DOHH2 (cell line): Measurements from ENCODE around the gene TTC17.

Experiments used
- H3F3A ChIP-seq: fragments of 200-600 bp; sonication (generic), shearing (Covaris generic); 2 replicates; pipeline ENCODE4 v1.6.0; 2016; ENCODE audit warnings: antibody characterized with exemption, mild to moderate bottlenecking; ENCODE audit not compliant: control insufficient read depth, insufficient read depth
- H3K27ac ChIP-seq: fragments of 200-600 bp; sonication (generic); 2 replicates; pipeline ENCODE4 v1.5.1; 2014; ENCODE audit warnings: low read depth, mild to moderate bottlenecking, low read length, moderate library complexity
- H3K27me3 ChIP-seq: fragments of 200-600 bp; sonication (generic); 2 replicates; pipeline ENCODE4 v1.6.1; 2014; ENCODE audit warnings: mild to moderate bottlenecking, low read length, mixed read lengths; ENCODE audit not compliant: control insufficient read depth
- H3K36me3 ChIP-seq: fragments of 200-600 bp; sonication (generic); 2 replicates; pipeline ENCODE4 v1.6.1; 2014; ENCODE audit warnings: mild to moderate bottlenecking, low read length, moderate library complexity, mixed read lengths; ENCODE audit not compliant: control insufficient read depth
- H3K4me1 ChIP-seq: fragments of 200-600 bp; sonication (generic); 2 replicates; pipeline ENCODE4 v1.6.1; 2014; ENCODE audit warnings: mild to moderate bottlenecking, low read length, mixed read lengths; ENCODE audit not compliant: control insufficient read depth
- H3K4me2 ChIP-seq: fragments of 200-600 bp; sonication (generic); 2 replicates; pipeline ENCODE4 v1.6.0; 2014; ENCODE audit warnings: mild to moderate bottlenecking, low read length, moderate library complexity
- H3K4me3 ChIP-seq: fragments of 200-600 bp; sonication (generic); 2 replicates; pipeline ENCODE4 v1.5.1; 2014; ENCODE audit warnings: mild to moderate bottlenecking, low read length, mixed read lengths
- H3K79me2 ChIP-seq: fragments of 200-600 bp; sonication (generic); 2 replicates; pipeline ENCODE4 v1.6.1; 2014; ENCODE audit warnings: mild to moderate bottlenecking, low read length, mixed read lengths; ENCODE audit not compliant: control insufficient read depth
- H3K9me2 ChIP-seq: fragments of 200-600 bp; sonication (generic); replicated peaks from 2 replicates; pipeline ENCODE4 v1.6.1; 2014; ENCODE audit warnings: mild to moderate bottlenecking, low read length, mixed read lengths; ENCODE audit not compliant: control insufficient read depth
- H3K9me3 ChIP-seq: fragments of 200-600 bp; sonication (generic); 2 replicates; pipeline ENCODE4 v1.6.1; 2014; ENCODE audit warnings: antibody characterized with exemption, low read length, mixed read lengths; ENCODE audit not compliant: control insufficient read depth, insufficient read depth
- H4K20me1 ChIP-seq: fragments of 200-600 bp; sonication (generic); 2 replicates; pipeline ENCODE4 v1.6.0; 2014; ENCODE audit warnings: low read depth, mild to moderate bottlenecking, antibody characterized with exemption, low read length, moderate library complexity; ENCODE audit not compliant: control insufficient read depth, insufficient read depth
- EZH2phosphoT487 ChIP-seq: fragments of 200-600 bp; sonication (generic); IDR thresholded peaks from 2 replicates; pipeline ENCODE4 v1.6.1; 2017; ENCODE audit warnings: borderline replicate concordance, mild to moderate bottlenecking, antibody characterized with exemption, low read length, moderate library complexity, mixed read lengths
- TF ChIP-seq, protein P1 (sequence below): fragments of 200-600 bp; sonication (generic); IDR thresholded peaks from one replicate; pipeline ENCODE4 v1.5.1; 2014; ENCODE audit warnings: antibody characterized with exemption, mild to moderate bottlenecking, low read depth, low read length; ENCODE audit not compliant: poor library complexity, severe bottlenecking

TTC17 gene

DNA sequence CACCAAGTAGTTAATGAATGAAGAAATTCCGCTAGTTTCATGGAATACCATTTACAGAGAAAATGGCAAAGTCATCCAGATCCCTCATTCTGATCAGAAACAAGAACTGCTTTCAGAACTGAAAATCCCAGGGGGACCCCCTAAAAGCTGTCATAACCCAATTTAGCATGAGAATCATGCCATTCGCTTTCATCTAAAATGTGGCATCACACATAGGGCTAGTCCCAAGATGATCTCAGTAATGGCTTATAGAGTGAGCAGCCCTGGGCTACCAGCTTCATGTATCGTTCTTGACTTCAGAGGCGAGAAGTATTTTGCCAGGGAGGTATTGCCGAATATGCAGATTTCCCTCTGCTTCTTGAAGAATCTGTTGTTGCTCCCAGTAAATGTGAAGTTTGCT, 134.0 kb downstream of the TTC17 start:
- Histone ChIP-seq H3K79me2 (no peaks in the 10 kb centered on the region), H3K4me3 (no peak overlapping the region), H3K27me3 (no peaks in the 10 kb centered on the region), H3K4me1 (no peaks in the 10 kb centered on the region), H3K27ac (no peak overlapping the region), H3K9me2 (no peaks in the 10 kb centered on the region), H3F3A (no peaks in the 10 kb centered on the region), H3K9me3 (no peaks in the 10 kb centered on the region), H3K4me2 (no peak overlapping the region), H3K36me3 (peaks cover 23% of the 10 kb centered on the region), H4K20me1 (no peaks in the 10 kb centered on the region)
- no peak for TF ChIP-seq EZH2phosphoT487
- TF ChIP-seq, protein P1, sequence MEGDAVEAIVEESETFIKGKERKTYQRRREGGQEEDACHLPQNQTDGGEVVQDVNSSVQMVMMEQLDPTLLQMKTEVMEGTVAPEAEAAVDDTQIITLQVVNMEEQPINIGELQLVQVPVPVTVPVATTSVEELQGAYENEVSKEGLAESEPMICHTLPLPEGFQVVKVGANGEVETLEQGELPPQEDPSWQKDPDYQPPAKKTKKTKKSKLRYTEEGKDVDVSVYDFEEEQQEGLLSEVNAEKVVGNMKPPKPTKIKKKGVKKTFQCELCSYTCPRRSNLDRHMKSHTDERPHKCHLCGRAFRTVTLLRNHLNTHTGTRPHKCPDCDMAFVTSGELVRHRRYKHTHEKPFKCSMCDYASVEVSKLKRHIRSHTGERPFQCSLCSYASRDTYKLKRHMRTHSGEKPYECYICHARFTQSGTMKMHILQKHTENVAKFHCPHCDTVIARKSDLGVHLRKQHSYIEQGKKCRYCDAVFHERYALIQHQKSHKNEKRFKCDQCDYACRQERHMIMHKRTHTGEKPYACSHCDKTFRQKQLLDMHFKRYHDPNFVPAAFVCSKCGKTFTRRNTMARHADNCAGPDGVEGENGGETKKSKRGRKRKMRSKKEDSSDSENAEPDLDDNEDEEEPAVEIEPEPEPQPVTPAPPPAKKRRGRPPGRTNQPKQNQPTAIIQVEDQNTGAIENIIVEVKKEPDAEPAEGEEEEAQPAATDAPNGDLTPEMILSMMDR, result no peak

DNA sequence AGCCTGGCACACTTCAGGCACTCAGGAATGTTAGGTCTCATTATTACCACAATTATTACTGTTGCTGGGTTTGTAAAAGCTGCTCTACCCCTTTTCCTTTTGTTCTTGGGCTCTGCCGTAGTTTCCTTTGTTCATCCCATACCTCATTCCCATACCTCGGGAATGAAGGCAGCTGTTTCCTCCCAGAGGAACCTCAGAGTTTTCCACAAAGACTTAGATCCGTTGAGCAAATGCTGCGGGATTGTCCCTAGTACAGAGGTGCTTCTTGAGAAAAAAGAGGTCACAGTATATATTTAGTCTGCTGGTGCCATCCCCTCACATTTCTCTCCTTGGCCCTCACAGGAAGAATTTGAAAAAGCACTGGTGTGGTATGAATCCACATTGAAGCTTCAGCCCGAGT, 134.7 kb downstream of the TTC17 start:
- no peaks in the 10 kb centered on the region for H3K9me3 ChIP-seq
- TF ChIP-seq EZH2phosphoT487, result no peak
- TF ChIP-seq, protein P1, result no peak
- H3K27ac ChIP-seq, result no peak overlapping the region
- H3K79me2 ChIP-seq, result no peaks in the 10 kb centered on the region
- H3K4me2 ChIP-seq, result no peak overlapping the region
- no peak overlapping the region for H3K4me3 ChIP-seq
- H4K20me1 ChIP-seq, result no peaks in the 10 kb centered on the region
- no peaks in the 10 kb centered on the region for H3F3A ChIP-seq
- no peaks in the 10 kb centered on the region for H3K9me2 ChIP-seq
- no peaks in the 10 kb centered on the region for H3K4me1 ChIP-seq
- H3K36me3 ChIP-seq, result peaks cover 23% of the 10 kb centered on the region
- H3K27me3 ChIP-seq, result no peaks in the 10 kb centered on the region

DNA sequence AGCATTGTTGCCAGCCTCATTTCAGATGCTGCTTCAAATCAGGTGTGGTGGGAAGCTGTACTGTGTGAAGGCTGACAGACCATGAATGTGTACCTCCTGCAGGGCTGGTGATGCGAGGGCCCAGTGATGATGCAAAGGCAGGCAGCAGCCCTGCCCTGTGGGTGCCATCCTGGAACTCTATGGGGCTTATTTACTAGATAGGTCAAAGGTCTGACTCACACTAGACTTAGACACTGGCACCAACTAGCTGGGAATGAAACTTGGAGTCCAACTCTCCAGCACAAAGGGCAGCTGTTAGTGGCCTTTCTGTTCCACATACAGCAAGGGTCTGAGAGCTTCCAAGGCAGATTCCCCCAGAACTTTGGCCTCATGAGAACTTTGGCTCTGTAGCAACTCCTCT, 138.4 kb downstream of the TTC17 start:
- TF ChIP-seq EZH2phosphoT487, result no peak
- TF ChIP-seq, protein P1, result no peak
- H3K4me1 ChIP-seq, result no peaks in the 10 kb centered on the region

DNA sequence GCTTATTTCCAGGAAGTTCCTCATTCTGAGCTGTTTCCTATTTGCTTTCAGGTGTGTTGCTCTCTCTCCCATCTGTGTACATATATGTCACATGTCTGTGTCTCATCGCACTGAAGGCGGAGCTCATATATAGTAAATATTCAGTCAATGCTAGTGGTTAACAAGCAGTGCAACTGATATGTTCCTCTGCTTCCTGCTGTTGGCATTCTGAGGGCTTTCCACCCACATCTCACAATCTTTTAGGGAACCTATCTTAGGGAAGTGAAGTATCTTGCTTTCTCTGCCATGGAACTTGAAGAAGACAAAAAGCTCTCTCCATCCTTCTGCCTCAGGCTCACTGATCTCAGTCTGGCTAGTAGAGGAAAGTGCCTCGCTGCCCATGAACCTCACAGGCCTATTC, 139.8 kb downstream of the TTC17 start:
- H3K9me2 ChIP-seq, result no peaks in the 10 kb centered on the region
- H3K9me3 ChIP-seq, result no peaks in the 10 kb centered on the region
- H3F3A ChIP-seq, result no peaks in the 10 kb centered on the region
- H3K4me3 ChIP-seq, result no peak overlapping the region
- no peaks in the 10 kb centered on the region for H3K4me1 ChIP-seq
- no peak overlapping the region for H3K4me2 ChIP-seq
- TF ChIP-seq EZH2phosphoT487, result no peak
- H3K36me3 ChIP-seq, result peaks cover 4% of the 10 kb centered on the region; the same call in 1 of the 2 replicates
- H3K27me3 ChIP-seq, result no peaks in the 10 kb centered on the region
- H3K79me2 ChIP-seq, result no peaks in the 10 kb centered on the region
- no peak overlapping the region for H3K27ac ChIP-seq
- no peaks in the 10 kb centered on the region for H4K20me1 ChIP-seq

More for the DNA sequence above, 138.4 kb downstream of the TTC17 start:
- H3K27ac ChIP-seq, result no peak overlapping the region
- H3K4me2 ChIP-seq, result no peak overlapping the region
- H3K27me3 ChIP-seq, result no peaks in the 10 kb centered on the region
- H3K36me3 ChIP-seq, result peaks cover 11% of the 10 kb centered on the region
- H3K4me3 ChIP-seq, result no peak overlapping the region
- H3K79me2 ChIP-seq, result no peaks in the 10 kb centered on the region
- H3F3A ChIP-seq, result no peaks in the 10 kb centered on the region
- H3K9me2 ChIP-seq, result no peaks in the 10 kb centered on the region
- no peaks in the 10 kb centered on the region for H4K20me1 ChIP-seq
- no peaks in the 10 kb centered on the region for H3K9me3 ChIP-seq
